ENCODE data around the gene SAT2. TPM values are rescaled to one million over a fixed set of nuclear protein-coding genes. Genes with fewer than 3 reads are reported as not detected.

SAT2 gene
- total RNA-seq, 1 donor from 2014 or later, result 33.2 TPM

- DNase-seq, result no peak
These were observed 36.9 kb downstream of the SAT2 start for GRCh38 chr17:7590743-7591142.

DNA sequence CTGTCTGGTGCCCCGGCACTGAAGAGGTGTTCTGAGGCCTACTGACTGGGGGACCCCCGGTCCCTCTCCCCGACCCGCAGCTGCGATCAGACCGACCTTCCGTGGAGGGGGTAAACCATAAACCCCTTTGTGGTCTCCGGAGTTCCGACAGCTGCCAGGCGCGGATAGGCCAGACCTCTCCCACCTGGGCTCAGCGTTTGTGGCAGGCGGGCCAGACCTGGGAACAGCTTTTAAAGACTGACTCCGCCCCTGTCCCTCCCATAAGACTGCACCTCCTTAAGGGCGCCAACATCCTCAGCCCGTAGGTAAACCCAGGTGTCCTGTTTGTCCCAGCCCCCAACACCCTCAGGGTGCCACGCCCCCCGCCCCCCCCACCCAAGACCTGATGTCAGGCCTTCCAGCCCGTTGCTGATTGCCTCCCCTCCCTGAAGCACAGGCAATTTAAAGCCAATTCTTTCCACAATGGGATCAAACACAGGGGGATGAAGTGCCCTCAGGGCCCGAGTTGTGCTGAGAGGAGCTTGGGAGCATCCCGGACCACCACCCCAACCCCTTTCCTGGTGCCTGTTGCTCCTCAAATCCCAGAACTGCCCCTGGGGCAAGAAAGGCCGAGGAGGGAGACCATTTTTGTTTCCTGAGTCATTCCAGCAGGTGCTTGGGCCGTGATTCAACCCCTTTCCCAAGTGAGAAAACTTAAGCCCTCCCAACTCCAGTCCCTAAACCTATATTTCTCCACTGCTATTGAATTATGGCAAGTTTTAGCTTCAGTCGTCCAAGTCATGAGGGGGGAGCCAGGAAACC, 37.5 kb downstream of the SAT2 start, which contains the start of gene SOX15:
TSS of gene SOX15 (minus strand) at position 204 of the 801 bp plus-strand sequence. CDS start 418 bp downstream, outside the sequence.
- peak; percentile 42 for DNase-seq

- peak; percentile 95 for DNase-seq
These were observed 38.3 kb downstream of the SAT2 start for GRCh38 chr17:7589204-7589868.

GRCh38 chr17:7588553-7589203, 38.9 kb downstream of the SAT2 start:
- no peak for DNase-seq

DNA sequence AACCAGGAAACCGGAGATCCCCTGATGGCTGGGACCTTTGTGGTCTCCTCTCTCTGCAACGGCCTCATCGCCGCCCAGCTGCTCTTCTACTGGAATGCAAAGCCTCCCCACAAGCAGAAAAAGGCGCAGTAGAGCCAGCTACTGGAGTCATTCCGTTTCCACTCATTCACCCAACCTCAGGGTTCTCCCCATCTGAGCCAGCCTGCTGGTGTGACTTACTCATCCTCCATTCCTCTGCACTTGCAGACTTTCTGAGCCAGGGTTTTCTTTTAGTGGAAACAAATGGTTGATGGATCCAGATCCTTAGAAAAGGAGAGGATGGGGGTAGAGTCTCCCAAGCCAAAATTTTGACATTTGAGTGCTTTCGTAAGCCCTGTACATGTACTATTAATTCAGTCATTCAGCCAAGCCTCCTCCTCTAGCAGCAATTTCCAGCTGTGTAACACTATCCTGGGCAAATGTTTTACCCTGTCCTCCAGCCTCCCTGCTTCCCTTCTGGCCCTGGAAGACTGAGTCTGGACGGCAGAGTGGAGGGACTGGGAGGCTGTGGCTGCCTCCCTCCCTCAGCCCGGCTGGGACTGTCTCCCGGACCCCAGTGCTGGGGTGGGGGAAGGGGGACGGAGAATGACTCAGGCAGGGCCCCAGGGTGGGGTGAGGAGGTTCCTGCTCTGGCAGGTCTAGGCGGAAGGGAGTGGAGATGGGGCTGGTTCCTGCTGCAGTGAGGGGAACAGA, 40.0 kb downstream of the SAT2 start:
- peak; percentile 59 for DNase-seq

GRCh38 chr17:7586673-7587419, 40.8 kb downstream of the SAT2 start:
- DNase-seq, result no peak

GRCh38 chr17:7583253-7584109, 44.1 kb downstream of the SAT2 start, which contains the start of gene MPDU1:
MPDU1 (plus strand) TSS chr17:7583852; CDS start chr17:7583863, 11 bp downstream.
- peak; percentile 100 for DNase-seq

DNA sequence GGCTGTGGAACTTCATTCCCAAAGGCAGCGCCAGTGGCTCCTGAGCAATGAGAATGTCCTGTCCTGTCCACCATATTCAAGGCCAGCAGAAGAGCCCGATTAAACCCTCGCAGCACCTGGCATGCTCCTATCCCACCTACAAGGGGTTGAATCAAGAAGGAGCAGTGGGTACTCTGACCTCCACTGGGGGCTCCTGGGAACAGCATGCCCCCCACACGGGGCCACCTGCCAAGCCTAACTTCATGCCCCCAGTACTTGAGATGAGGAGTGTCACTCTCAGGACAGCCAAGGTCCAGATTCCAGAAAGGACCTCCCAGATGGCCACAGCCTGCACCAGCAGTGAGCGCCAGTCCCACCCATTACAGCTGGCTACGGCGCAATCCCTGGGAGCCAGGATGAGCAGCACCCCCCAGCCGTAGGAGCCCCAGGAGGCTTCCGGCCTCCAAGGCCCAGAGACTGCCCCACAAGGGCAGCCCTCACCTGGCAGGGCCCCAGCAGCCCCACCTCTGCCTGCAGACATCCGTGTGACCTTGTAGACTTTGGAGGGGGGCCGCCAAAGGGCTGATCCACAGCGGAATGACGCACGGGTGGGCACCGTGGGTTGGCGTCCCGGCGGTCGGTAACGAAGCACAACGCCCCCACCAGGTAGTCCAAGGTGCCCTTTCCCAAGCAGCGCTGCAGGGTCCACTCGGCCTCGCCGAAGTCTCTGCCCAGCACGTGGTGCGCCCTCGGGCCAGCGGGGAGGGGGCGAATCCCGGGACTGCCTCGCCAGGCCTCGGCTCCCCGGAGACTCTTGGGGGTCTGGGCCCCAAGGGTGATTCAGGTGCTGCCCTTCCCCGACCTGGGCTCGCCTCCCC, 45.0 kb downstream of the SAT2 start:
- no peak for DNase-seq

DNA sequence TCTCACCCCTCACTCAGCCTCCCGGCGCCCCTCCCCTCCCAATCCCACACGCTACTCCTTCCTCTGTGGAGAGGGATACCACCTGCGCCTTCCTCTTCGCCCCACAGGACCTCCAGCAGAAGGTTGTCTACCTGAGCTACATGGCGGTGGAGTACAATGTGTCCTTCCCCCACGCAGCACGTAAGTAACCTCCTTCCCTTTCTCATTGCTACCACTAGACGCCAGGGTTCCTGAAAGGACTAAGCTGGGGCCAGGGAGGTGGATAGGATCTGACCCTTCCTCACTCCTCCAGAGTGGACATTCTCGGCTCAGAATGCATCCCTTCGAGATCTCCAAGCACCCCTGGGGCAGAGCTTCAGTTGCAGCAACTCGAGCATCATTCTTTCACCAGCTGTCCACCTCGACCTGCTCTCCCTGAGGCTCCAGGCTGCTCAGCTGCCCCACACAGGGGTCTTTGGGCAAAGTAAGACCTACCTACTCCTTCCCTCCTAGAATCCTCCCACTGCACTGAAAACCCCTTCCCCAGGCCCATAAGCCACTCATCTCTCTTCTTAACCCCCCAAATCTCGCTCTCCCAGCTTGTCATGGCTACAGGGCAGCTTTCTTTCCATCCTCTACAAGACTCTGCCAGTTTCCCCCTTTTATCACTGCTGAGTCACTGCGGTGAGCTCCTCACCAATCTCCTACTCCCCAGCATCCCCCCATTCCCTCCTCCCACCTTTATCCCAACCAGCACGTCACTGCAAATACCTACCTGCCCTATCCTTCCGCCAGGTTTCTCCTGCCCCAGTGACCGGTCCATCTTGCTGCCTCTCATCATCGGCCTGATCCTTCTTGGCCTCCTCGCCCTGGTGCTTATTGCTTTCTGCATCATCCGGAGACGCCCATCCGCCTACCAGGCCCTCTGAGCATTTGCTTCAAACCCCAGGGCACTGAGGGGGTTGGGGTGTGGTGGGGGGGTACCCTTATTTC, 46.7 kb downstream of the SAT2 start:
- DNase-seq, result no peak

DNA sequence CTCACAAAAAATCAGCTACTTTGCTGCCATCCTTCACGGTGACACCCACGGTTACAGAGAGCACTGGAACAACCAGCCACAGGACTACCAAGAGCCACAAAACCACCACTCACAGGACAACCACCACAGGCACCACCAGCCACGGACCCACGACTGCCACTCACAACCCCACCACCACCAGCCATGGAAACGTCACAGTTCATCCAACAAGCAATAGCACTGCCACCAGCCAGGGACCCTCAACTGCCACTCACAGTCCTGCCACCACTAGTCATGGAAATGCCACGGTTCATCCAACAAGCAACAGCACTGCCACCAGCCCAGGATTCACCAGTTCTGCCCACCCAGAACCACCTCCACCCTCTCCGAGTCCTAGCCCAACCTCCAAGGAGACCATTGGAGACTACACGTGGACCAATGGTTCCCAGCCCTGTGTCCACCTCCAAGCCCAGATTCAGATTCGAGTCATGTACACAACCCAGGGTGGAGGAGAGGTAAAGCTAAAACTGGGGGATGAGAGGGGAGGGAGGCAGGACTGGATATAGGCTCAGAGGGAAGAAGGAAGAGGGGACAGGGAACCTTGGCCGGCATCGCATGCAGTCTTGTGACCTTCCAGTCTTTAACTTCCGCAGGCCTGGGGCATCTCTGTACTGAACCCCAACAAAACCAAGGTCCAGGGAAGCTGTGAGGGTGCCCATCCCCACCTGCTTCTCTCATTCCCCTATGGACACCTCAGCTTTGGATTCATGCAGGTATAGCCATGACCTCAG, 47.6 kb downstream of the SAT2 start:
- DNase-seq, result no peak

- peak; percentile 53 for DNase-seq
These were observed 48.4 kb downstream of the SAT2 start, which contains the start of gene CD68 for GRCh38 chr17:7579001-7579833. CD68 (plus strand) TSS chr17:7579638; CDS start chr17:7579678, 40 bp downstream.

DNA sequence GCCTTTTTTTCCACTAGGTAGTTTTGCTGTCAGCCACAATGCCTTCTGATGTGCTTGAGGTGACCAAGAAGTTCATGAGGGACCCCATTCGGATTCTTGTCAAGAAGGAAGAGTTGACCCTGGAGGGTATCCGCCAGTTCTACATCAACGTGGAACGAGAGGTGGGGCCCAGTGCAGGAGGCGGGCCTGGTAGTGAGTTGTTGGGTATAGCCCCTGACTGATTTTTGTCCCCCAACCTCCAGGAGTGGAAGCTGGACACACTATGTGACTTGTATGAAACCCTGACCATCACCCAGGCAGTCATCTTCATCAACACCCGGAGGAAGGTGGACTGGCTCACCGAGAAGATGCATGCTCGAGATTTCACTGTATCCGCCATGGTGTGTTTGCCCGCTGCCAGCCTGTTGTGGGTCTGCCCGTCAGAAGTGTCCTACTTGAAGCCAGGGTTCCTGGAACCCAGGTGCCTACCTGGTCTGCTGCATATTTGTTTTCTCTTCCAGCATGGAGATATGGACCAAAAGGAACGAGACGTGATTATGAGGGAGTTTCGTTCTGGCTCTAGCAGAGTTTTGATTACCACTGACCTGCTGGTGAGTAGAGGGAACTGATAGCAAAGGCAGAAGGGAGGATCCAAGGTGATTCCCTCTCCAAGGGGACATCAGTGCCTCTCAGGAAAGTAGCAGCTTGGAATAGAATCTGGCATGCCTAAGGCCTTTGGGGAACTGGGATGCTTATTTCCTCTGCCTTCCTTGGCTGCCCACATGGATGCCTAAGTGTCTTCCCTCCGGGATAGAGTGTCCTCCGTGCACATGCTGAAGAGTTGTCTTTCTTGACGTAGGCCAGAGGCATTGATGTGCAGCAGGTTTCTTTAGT, 50.1 kb downstream of the SAT2 start:
- no peak for DNase-seq

- DNase-seq, result no peak
These were observed 51.1 kb downstream of the SAT2 start for GRCh38 chr17:7576432-7576937.
